BJ (cell line): ENCODE results near the gene DNAH2. TPM values are rescaled to one million over a fixed set of nuclear protein-coding genes. Genes with fewer than 3 reads are reported as not detected.
A peak's percentile ranks its signal among the peaks of the same experiment; 100 is the strongest.

Experiments
- CTCF ChIA-PET: fragments of 350-600 bp; formaldehyde crosslinking; extraction: SDS; loops from one replicate; lab custom pipeline; 2021; ENCODE audit warnings: antibody characterized with exemption, inconsistent platforms; lab: Yijun Ruan, JAX
- POLR2A ChIA-PET: fragments of 300-600 bp; sonication (Branson Sonifier 250); formaldehyde crosslinking; extraction: SDS; loops from one replicate; lab custom pipeline; 2021; ENCODE audit warnings: antibody characterized with exemption; lab: Charles Lee
- DNase-seq: peaks from one replicate; pipeline ENCODE4 v3.0.0-alpha.2; 2011; ENCODE audit warnings: low read depth
- H3K27me3 ChIP-seq: 2 replicates; pipeline ENCODE4 v1.6.0; 2011; ENCODE audit warnings: low read length; ENCODE audit not compliant: control insufficient read depth, insufficient read depth
- H3K36me3 ChIP-seq: 2 replicates; pipeline ENCODE4 v1.5.1; 2011; ENCODE audit warnings: low read length; ENCODE audit not compliant: control insufficient read depth, insufficient read depth
- H3K4me3 ChIP-seq: 2 replicates; pipeline ENCODE4 v1.5.1; 2011; ENCODE audit warnings: low read depth, mild to moderate bottlenecking, control low read depth, low read length
- CTCF ChIP-seq: IDR thresholded peaks from 2 replicates; pipeline ENCODE4 v1.5.1; 2011; ENCODE audit warnings: low read depth, mild to moderate bottlenecking, control low read depth, inconsistent platforms, low read length, moderate library complexity; ENCODE audit not compliant: insufficient read depth
- polyA plus RNA-seq: library from polyadenylated mRNA; depleted of rRNA; stranded (reverse); fragments of >200 nt; gene quantifications from 2 replicates; pipeline ENCODE4 v1.2.3, GENCODE V29; 2011

Gene DNAH2
- polyA plus RNA-seq, 1 experiment: 0.10 TPM

GRCh38 chr17:7843536-7844291 is 126.2 kb downstream of the DNAH2 start:
- CTCF ChIA-PET: interaction anchor here (0.9 to 1.1 kb wide), 3 partner anchors 9 to 100 kb away, joined by 3 to 5 read pairs (median 4); no protein-coding TSS in a partner anchor
- no peak for DNase-seq
- POLR2A ChIA-PET: interaction anchor here (0.9 to 1.0 kb wide), 2 partner anchors 14 to 42 kb away, joined by 3 to 4 read pairs; partner anchors contain the start of genes CYB5D1 and NAA38

GRCh38 chr17:7844292-7845154 is 127.0 kb downstream of the DNAH2 start:
- H3K4me3 ChIP-seq: peak overlapping the region; percentile 68
- POLR2A ChIA-PET: interaction anchor here (0.5 to 0.6 kb wide), 2 partner anchors 8 to 11 kb away, joined by 3 to 7 read pairs; no protein-coding TSS in a partner anchor
- no peak for DNase-seq
- no peaks in the 10 kb centered on the region for H3K27me3 ChIP-seq
- H3K36me3 ChIP-seq: peaks cover 29% of the 10 kb centered on the region
- CTCF ChIA-PET: interaction anchor here (1.0 to 3.1 kb wide), 6 partner anchors 10 to 157 kb away, joined by 3 to 17 read pairs (median 4); partner anchors contain the start of genes KDM6B and TP53
- TF ChIP-seq CTCF: no peak

More at GRCh38 chr17:7843536-7844291, 126.2 kb downstream of the DNAH2 start:
- Histone ChIP-seq H3K27me3 (no peaks in the 10 kb centered on the region), H3K4me3 (peak overlapping the region; percentile 68), H3K36me3 (peaks cover 23% of the 10 kb centered on the region)
- TF ChIP-seq CTCF: no peak

- no peak for DNase-seq
- Histone ChIP-seq H3K4me3 (peak overlapping the region; percentile 68; the same call in 1 of the 2 replicates), H3K36me3 (peaks cover 35% of the 10 kb centered on the region), H3K27me3 (no peaks in the 10 kb centered on the region)
- ChIA-PET CTCF (interaction anchor here (1.0 to 3.1 kb wide), 6 partner anchors 11 to 158 kb away, joined by 3 to 17 read pairs (median 4); partner anchors contain the start of genes KDM6B and TP53), POLR2A (interaction anchor here (0.5 kb wide), 1 partner anchor 10 kb away, joined by 7 read pairs; no protein-coding TSS in a partner anchor)
- no peak for TF ChIP-seq CTCF
Measured at GRCh38 chr17:7845359-7846062, 128.0 kb downstream of the DNAH2 start.

- no peak for DNase-seq
- TF ChIP-seq CTCF: no peak
- H3K36me3 ChIP-seq: peaks cover 39% of the 10 kb centered on the region
- H3K27me3 ChIP-seq: no peaks in the 10 kb centered on the region
- no peak overlapping the region for H3K4me3 ChIP-seq
- CTCF ChIA-PET: interaction anchor here (1.0 to 3.1 kb wide), 3 partner anchors 11 to 159 kb away, joined by 3 to 17 read pairs (median 3); partner anchors contain the start of genes KDM6B and TP53
- POLR2A ChIA-PET: no interaction called here
Measured at GRCh38 chr17:7846063-7846735, 128.7 kb downstream of the DNAH2 start.
